Measurements from ENCODE around the gene CASQ1.

CASQ1 gene

GRCh38 chr1:160208557-160209320 lies 18.4 kb downstream of the CASQ1 start:
- Histone ChIP-seq H3K27me3 (ENCODE audit: insufficient read depth, insufficient read length) (no peaks in the 10 kb centered on the region), H3K36me3 (ENCODE audit: insufficient read depth, insufficient read length, low read length) (peaks cover 79% of the 10 kb centered on the region), H3K4me1 (ENCODE audit: insufficient read depth, insufficient read length) (peaks cover 49% of the 10 kb centered on the region), H3K9me3 (ENCODE audit: insufficient read depth, low read length) (no peaks in the 10 kb centered on the region), H3K4me3 (ENCODE audit: insufficient read length, low read depth) (no peak overlapping the region), H3K9ac (ENCODE audit: insufficient read length, low read depth) (no peak overlapping the region)
- DNase-seq (ENCODE audit: low read depth, low spot score), result no peak
- TF ChIP-seq YY1 (IDR thresholded peaks at IDR 0.05; ENCODE audit: insufficient read depth, insufficient read length) (no peak), SUZ12 (IDR thresholded peaks at IDR 0.05; ENCODE audit: extremely low read depth, insufficient read depth, insufficient read length) (no peak), ZNF274 (IDR thresholded peaks at IDR 0.05; ENCODE audit: low read depth, low read length) (no peak)

GRCh38 chr1:160209321-160210046 lies 19.1 kb downstream of the CASQ1 start:
- Histone ChIP-seq H3K9me3 (ENCODE audit: insufficient read depth, low read length) (no peaks in the 10 kb centered on the region), H3K27me3 (ENCODE audit: insufficient read depth, insufficient read length) (no peaks in the 10 kb centered on the region), H3K4me3 (ENCODE audit: insufficient read length, low read depth) (no peak overlapping the region), H3K4me1 (ENCODE audit: insufficient read depth, insufficient read length) (peaks cover 46% of the 10 kb centered on the region), H3K36me3 (ENCODE audit: insufficient read depth, insufficient read length, low read length) (peaks cover 86% of the 10 kb centered on the region), H3K9ac (ENCODE audit: insufficient read length, low read depth) (no peak overlapping the region)
- no peak for DNase-seq (ENCODE audit: low read depth, low spot score)
- TF ChIP-seq ZNF274 (IDR thresholded peaks at IDR 0.05; ENCODE audit: low read depth, low read length) (no peak), SUZ12 (IDR thresholded peaks at IDR 0.05; ENCODE audit: extremely low read depth, insufficient read depth, insufficient read length) (no peak), YY1 (IDR thresholded peaks at IDR 0.05; ENCODE audit: insufficient read depth, insufficient read length) (no peak)

GRCh38 chr1:160210561-160210960 lies 20.2 kb downstream of the CASQ1 start:
- H3K4me1 ChIP-seq (ENCODE audit: insufficient read depth, insufficient read length), result peaks cover 42% of the 10 kb centered on the region
- no peaks in the 10 kb centered on the region for H3K27me3 ChIP-seq (ENCODE audit: insufficient read depth, insufficient read length)
- H3K9ac ChIP-seq (ENCODE audit: insufficient read length, low read depth), result no peak overlapping the region
- no peaks in the 10 kb centered on the region for H3K9me3 ChIP-seq (ENCODE audit: insufficient read depth, low read length)
- TF ChIP-seq ZNF274 (IDR thresholded peaks at IDR 0.05; ENCODE audit: low read depth, low read length) (no peak), YY1 (IDR thresholded peaks at IDR 0.05; ENCODE audit: insufficient read depth, insufficient read length) (no peak), SUZ12 (IDR thresholded peaks at IDR 0.05; ENCODE audit: extremely low read depth, insufficient read depth, insufficient read length) (no peak)
- DNase-seq (ENCODE audit: low read depth, low spot score), result no peak
- H3K36me3 ChIP-seq (ENCODE audit: insufficient read depth, insufficient read length, low read length), result peaks cover 97% of the 10 kb centered on the region
- H3K4me3 ChIP-seq (ENCODE audit: insufficient read length, low read depth), result no peak overlapping the region

GRCh38 chr1:160211046-160211790 lies 20.8 kb downstream of the CASQ1 start:
- DNase-seq (ENCODE audit: low read depth, low spot score), result no peak
- no peak overlapping the region for H3K4me3 ChIP-seq (ENCODE audit: insufficient read length, low read depth)
- no peaks in the 10 kb centered on the region for H3K9me3 ChIP-seq (ENCODE audit: insufficient read depth, low read length)
- H3K4me1 ChIP-seq (ENCODE audit: insufficient read depth, insufficient read length), result peaks cover 42% of the 10 kb centered on the region
- no peak overlapping the region for H3K9ac ChIP-seq (ENCODE audit: insufficient read length, low read depth)
- peaks cover 97% of the 10 kb centered on the region for H3K36me3 ChIP-seq (ENCODE audit: insufficient read depth, insufficient read length, low read length)
- TF ChIP-seq SUZ12 (IDR thresholded peaks at IDR 0.05; ENCODE audit: extremely low read depth, insufficient read depth, insufficient read length) (no peak), YY1 (IDR thresholded peaks at IDR 0.05; ENCODE audit: insufficient read depth, insufficient read length) (no peak), ZNF274 (IDR thresholded peaks at IDR 0.05; ENCODE audit: low read depth, low read length) (no peak)
- no peaks in the 10 kb centered on the region for H3K27me3 ChIP-seq (ENCODE audit: insufficient read depth, insufficient read length)

DNA sequence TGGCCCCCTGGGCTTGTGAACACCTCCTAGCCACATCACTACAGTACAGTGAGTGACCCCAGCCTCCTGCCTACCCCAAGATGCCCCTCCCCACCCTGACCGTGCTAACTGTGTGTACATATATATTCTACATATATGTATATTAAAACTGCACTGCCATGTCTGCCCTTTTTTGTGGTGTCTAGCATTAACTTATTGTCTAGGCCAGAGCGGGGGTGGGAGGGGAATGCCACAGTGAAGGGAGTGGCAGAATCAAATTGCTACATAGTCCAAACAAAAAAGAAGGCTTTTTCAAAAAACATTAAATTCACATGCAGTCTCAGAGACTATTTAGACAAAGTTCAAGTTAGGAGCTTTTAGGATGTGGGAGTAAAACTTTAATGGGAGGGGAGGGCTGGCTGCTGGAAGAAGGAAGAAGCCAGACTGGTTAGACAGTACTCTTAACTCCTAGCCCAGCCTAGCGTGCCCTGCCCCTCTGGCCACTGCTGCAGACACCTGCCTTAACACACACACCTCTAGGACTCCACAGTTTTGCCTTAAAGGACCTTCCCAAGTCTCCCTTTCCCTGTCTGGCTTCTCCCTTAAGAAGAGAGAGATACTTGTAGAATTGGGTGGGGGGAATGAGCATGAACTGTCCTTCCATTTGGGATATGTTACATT lies 24.2 kb downstream of the CASQ1 start:
- TF ChIP-seq YY1 (IDR thresholded peaks at IDR 0.05; ENCODE audit: insufficient read depth, insufficient read length) (no peak), SUZ12 (IDR thresholded peaks at IDR 0.05; ENCODE audit: extremely low read depth, insufficient read depth, insufficient read length) (no peak), ZNF274 (IDR thresholded peaks at IDR 0.05; ENCODE audit: low read depth, low read length) (no peak)
- H3K36me3 ChIP-seq (ENCODE audit: insufficient read depth, insufficient read length, low read length), result peaks cover 94% of the 10 kb centered on the region
- no peak for DNase-seq (ENCODE audit: low read depth, low spot score)
- H3K9me3 ChIP-seq (ENCODE audit: insufficient read depth, low read length), result no peaks in the 10 kb centered on the region
- H3K27me3 ChIP-seq (ENCODE audit: insufficient read depth, insufficient read length), result no peaks in the 10 kb centered on the region
- peaks cover 31% of the 10 kb centered on the region for H3K4me1 ChIP-seq (ENCODE audit: insufficient read depth, insufficient read length)
- no peak overlapping the region for H3K9ac ChIP-seq (ENCODE audit: insufficient read length, low read depth)
- H3K4me3 ChIP-seq (ENCODE audit: insufficient read length, low read depth), result no peak overlapping the region

- Histone ChIP-seq H3K9me3 (ENCODE audit: insufficient read depth, low read length) (no peaks in the 10 kb centered on the region), H3K36me3 (ENCODE audit: insufficient read depth, insufficient read length, low read length) (peaks cover 94% of the 10 kb centered on the region), H3K4me3 (ENCODE audit: insufficient read length, low read depth) (no peak overlapping the region), H3K4me1 (ENCODE audit: insufficient read depth, insufficient read length) (peaks cover 18% of the 10 kb centered on the region), H3K27me3 (ENCODE audit: insufficient read depth, insufficient read length) (no peaks in the 10 kb centered on the region), H3K9ac (ENCODE audit: insufficient read length, low read depth) (no peak overlapping the region)
- DNase-seq (ENCODE audit: low read depth, low spot score), result no peak
- no peak for TF ChIP-seq ZNF274 (IDR thresholded peaks at IDR 0.05; ENCODE audit: low read depth, low read length)
- TF ChIP-seq YY1 (IDR thresholded peaks at IDR 0.05; ENCODE audit: insufficient read depth, insufficient read length), result no peak
- TF ChIP-seq SUZ12 (IDR thresholded peaks at IDR 0.05; ENCODE audit: extremely low read depth, insufficient read depth, insufficient read length), result no peak
These were observed 25.9 kb downstream of the CASQ1 start for GRCh38 chr1:160216301-160216700.

Measured in NT2/D1 (cell line).